ENCODE data around the gene CARD19.
"Not testable (repeated sequence)": the region's sequence is repeated elsewhere in the genome, so short reads cannot be mapped to it uniquely, and the experiment has no call there.

Gene CARD19

DNA sequence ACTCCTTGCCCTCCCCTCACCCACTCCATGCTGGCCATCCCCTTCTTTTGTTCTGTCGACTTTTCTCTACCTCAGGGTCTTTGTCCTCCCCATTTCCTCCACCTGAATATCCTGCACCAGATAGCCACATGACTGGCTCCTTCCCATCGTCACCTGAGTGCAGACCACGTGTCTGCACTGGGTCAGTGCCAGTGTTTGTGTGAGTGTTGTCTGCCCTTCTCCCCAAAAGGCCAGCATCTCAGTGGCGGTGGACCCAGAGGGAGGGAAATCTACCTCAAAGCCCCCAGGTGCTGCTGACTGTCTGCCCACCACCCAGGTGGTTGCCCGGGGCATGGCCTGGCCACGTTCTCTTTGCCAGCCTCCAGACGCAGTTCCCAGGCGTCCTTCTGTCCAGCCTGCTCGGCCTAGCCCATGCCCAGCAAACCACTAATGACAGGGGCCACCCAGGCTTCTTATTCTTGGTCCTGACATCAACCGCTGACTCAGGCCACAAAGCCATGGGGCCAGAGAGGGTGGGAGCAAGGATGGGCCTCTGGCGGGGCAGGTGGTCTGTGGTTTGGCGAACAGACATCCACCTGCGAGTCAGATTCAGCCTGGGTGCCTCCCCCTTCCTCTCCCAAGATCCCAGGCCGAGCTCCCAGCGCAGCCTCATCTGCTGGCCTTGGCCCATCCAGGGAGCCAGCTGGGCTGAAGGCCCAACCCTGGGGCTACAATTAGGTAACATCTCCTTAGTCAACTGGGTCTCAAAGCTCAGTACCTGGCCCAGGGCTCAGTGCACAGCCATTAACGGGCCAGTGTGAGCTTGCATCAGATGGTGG lies 43.6 kb downstream of the CARD19 start:
- Histone ChIP-seq H3K9ac (ENCODE audit: low read depth, low read length) (no peak overlapping the region), H3K4me1 (ENCODE audit: control insufficient read depth, insufficient read depth, low read length) (no peaks in the 10 kb centered on the region)

DNA sequence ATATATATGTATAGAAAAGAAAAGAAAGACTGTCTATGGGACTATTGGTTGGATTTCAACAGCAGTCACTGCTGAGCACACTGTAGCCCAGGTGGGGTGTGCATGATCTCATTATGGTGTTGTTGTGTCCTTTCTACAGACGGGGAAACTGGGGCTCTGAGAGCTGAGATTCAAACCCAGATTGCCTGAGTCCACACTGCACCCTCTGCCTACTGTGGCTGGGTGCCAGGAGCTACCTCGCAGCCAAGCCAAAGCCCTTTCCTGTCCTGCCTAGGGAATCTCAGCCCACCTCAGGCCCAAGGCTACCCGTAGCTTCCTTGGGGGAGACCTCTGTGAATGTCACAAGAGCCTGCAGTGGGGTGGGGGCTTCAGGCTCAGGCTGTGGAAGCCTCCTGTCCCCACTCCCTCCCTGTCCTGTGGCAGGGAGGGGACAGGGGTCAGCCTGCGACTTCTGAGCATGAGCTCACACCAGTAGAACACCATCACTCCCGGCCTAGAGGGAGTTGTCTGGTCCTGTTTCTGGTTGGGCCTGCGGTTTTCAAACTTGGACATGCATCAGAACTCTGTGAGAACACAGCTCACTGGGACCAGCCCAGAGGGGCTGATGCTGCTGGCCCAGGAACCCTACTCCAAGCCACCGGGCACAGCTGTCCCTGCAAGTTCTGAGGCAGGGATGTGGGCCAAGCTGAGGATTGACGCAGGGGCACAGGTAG lies 45.9 kb downstream of the CARD19 start:
- H3K9ac ChIP-seq (ENCODE audit: low read depth, low read length) = no peak overlapping the region
- no peak overlapping the region for H3K4me3 ChIP-seq (ENCODE audit: low read depth, low read length)
- no peaks in the 10 kb centered on the region for H3K9me3 ChIP-seq (ENCODE audit: control insufficient read depth, insufficient read depth, low read length)
- H3K27me3 ChIP-seq (ENCODE audit: control insufficient read depth, insufficient read depth, low read length) = no peaks in the 10 kb centered on the region
- H3K36me3 ChIP-seq (ENCODE audit: control insufficient read depth, insufficient read depth, low read length) = peaks cover 4% of the 10 kb centered on the region
- H3K4me1 ChIP-seq (ENCODE audit: control insufficient read depth, insufficient read depth, low read length) = no peaks in the 10 kb centered on the region

More for the DNA sequence above, 43.6 kb downstream of the CARD19 start:
- Histone ChIP-seq H3K36me3 (ENCODE audit: control insufficient read depth, insufficient read depth, low read length) (peaks cover 4% of the 10 kb centered on the region), H3K9me3 (ENCODE audit: control insufficient read depth, insufficient read depth, low read length) (no peaks in the 10 kb centered on the region), H3K4me3 (ENCODE audit: low read depth, low read length) (no peak overlapping the region), H3K27me3 (ENCODE audit: control insufficient read depth, insufficient read depth, low read length) (peaks cover 7% of the 10 kb centered on the region)

DNA sequence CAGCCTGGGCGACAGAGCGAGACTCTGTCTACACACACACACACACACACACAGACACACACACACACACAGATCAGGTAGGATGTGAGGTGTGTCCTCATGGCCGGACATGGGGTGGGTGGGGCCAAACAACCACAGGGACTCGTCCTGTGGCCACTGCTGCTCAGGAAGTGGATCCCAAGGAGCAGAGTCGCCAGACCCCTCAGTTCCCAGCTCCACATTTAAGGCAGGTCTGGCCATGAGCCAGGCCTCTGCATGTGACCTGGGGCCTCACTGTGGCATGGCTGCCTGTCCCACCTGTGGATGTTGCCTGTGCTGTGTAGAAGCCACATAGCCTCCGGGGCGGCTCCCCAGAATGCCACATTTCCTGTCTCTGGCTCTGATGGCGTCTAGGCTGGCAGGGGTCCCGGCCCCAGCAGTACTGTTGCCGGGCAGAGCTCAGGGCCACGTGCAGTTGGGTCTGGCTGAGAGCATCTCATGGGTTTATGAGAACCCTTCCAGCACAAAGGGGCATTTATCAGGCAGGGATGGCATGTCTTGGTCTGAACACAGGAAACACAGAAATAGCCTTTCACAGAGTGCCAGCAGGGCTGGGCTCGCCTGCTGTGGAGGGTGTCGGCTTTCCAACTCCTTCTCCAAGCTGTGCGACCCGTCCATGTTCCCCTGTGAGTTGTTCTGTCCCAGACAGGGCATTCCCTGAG lies 48.0 kb downstream of the CARD19 start:
- no peaks in the 10 kb centered on the region for H3K9me3 ChIP-seq (ENCODE audit: control insufficient read depth, insufficient read depth, low read length)
- H3K4me3 ChIP-seq (ENCODE audit: low read depth, low read length) = no peak overlapping the region
- no peaks in the 10 kb centered on the region for H3K36me3 ChIP-seq (ENCODE audit: control insufficient read depth, insufficient read depth, low read length)
- H3K9ac ChIP-seq (ENCODE audit: low read depth, low read length) = no peak overlapping the region
- no peaks in the 10 kb centered on the region for H3K27me3 ChIP-seq (ENCODE audit: control insufficient read depth, insufficient read depth, low read length)
- H3K4me1 ChIP-seq (ENCODE audit: control insufficient read depth, insufficient read depth, low read length) = no peaks in the 10 kb centered on the region

DNA sequence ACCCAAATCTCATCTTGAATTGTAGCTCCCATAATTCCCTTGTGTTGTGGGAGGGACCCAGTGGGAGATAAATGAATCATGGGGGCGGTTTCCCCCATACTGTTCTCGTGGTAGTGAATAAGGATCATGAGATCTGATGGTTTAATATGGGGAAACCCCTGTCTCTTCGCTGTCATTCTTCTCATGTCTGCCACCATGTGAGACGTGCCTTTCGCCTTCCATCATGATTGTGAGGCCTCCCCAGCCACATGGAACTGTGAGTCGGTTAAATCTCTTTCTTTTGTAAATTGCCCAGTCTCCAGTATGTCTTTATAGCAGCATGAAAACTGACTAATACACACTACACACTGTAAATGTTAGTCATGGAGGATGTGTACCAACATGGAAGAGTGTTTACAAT lies 50.7 kb downstream of the CARD19 start:
- H3K27me3 ChIP-seq (ENCODE audit: control insufficient read depth, insufficient read depth, low read length); H3K4me3 ChIP-seq (ENCODE audit: low read depth, low read length); H3K9me3 ChIP-seq (ENCODE audit: control insufficient read depth, insufficient read depth, low read length); H3K4me1 ChIP-seq (ENCODE audit: control insufficient read depth, insufficient read depth, low read length); H3K36me3 ChIP-seq (ENCODE audit: control insufficient read depth, insufficient read depth, low read length); H3K9ac ChIP-seq (ENCODE audit: low read depth, low read length): not testable (repeated sequence)

DNA sequence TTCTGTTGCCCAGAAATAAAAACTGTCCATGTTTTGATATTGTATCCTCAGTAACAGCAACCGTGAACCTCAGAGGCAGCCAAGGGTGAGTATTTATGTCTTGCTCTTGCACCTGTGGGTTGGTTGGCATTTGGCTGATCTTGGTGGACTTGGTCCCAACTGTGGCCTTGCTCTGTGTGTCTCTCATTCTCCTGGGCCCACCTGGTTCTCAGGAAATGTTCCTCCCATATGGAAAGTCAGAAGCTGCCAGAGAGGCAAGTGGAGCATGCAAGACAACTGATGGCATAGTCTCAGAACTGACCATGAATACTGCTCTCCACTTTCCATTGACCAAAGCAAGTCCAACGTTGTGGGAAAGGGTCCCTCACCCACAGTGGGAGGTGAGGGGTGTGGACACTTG lies 51.6 kb downstream of the CARD19 start:
- Histone ChIP-seq H3K4me3 (ENCODE audit: low read depth, low read length) (no peak overlapping the region), H3K9ac (ENCODE audit: low read depth, low read length) (no peak overlapping the region), H3K4me1 (ENCODE audit: control insufficient read depth, insufficient read depth, low read length) (no peaks in the 10 kb centered on the region), H3K27me3 (ENCODE audit: control insufficient read depth, insufficient read depth, low read length) (no peaks in the 10 kb centered on the region), H3K36me3 (ENCODE audit: control insufficient read depth, insufficient read depth, low read length) (no peaks in the 10 kb centered on the region), H3K9me3 (ENCODE audit: control insufficient read depth, insufficient read depth, low read length) (no peaks in the 10 kb centered on the region)

DNA sequence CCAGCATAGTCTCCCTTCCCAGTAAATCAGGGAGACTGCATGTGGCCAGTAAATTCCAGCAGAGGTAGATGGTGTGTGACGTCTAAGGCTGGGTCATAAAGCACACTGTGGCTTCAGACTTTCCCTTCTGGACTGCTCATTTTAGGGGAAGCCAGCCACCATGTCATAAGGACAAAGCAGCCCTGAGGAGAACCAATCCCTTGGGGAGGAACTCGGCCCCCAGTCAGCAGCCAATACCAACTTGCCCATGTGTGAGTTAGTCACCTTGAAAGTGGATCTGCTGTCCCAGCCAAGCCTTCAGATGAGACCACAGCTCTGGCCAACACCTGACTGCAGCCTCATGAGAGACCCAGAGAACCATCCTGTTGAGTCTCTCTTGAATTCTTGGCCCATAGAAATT lies 52.7 kb downstream of the CARD19 start:
- Histone ChIP-seq H3K36me3 (ENCODE audit: control insufficient read depth, insufficient read depth, low read length) (no peaks in the 10 kb centered on the region), H3K9me3 (ENCODE audit: control insufficient read depth, insufficient read depth, low read length) (no peaks in the 10 kb centered on the region), H3K4me3 (ENCODE audit: low read depth, low read length) (no peak overlapping the region), H3K4me1 (ENCODE audit: control insufficient read depth, insufficient read depth, low read length) (no peaks in the 10 kb centered on the region), H3K27me3 (ENCODE audit: control insufficient read depth, insufficient read depth, low read length) (no peaks in the 10 kb centered on the region), H3K9ac (ENCODE audit: low read depth, low read length) (no peak overlapping the region)

DNA sequence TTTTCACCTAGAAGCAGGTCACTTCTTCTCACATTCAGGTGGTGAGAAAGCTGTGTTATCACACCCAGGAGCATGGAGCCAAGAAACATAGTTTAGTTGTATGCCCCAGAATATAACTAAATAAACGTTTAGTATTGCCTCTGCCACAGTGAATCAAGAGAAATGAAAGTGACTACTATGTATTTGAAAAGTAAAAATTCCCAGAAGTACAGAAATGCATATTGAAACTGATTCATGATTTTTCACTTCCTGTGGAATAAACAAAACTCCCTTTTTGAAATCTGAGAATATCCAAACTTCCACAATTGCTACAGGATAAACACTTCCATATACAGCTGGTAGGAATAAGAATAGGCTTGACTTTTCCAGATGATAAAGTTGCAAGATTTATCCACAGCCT lies 53.3 kb downstream of the CARD19 start:
- H3K36me3 ChIP-seq (ENCODE audit: control insufficient read depth, insufficient read depth, low read length) = no peaks in the 10 kb centered on the region
- no peaks in the 10 kb centered on the region for H3K4me1 ChIP-seq (ENCODE audit: control insufficient read depth, insufficient read depth, low read length)
- H3K9ac ChIP-seq (ENCODE audit: low read depth, low read length) = no peak overlapping the region
- H3K9me3 ChIP-seq (ENCODE audit: control insufficient read depth, insufficient read depth, low read length) = no peaks in the 10 kb centered on the region
- H3K4me3 ChIP-seq (ENCODE audit: low read depth, low read length) = no peak overlapping the region
- H3K27me3 ChIP-seq (ENCODE audit: control insufficient read depth, insufficient read depth, low read length) = no peaks in the 10 kb centered on the region

DNA sequence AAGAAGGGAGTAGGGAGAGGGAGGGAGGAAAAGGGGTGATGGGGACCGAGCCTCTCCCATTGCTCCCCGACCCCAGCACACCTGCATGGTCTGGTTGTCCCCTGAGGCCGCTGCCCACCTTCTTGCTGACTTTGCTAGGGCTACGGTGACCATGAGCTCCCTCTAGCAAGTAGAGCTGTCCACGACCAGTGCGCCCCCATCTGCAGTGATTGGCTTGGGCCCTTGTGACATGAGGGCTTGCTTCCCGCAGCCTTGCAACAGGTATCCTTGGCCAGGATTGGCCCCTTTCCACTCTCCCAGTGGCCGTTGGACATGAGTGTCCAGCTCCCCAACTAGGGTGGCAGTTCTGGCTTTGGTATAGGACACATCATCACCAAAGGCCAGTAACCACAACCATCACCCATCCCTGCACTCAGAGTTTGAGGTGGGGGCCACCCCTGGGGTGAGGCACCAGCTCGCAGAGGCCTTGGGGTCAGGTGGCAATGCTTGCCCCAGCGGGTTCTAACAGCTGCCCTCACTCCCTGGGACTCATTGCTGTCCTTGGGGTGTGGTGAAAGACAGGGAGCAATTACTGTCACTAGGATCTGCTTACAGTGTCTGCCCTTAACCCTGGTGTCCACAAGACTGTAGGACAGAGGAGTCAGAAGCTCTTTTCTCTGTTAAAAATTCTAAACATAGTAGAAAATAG lies 55.2 kb downstream of the CARD19 start:
- no peaks in the 10 kb centered on the region for H3K36me3 ChIP-seq (ENCODE audit: control insufficient read depth, insufficient read depth, low read length)
- no peak overlapping the region for H3K9ac ChIP-seq (ENCODE audit: low read depth, low read length)
- no peak overlapping the region for H3K4me3 ChIP-seq (ENCODE audit: low read depth, low read length)
- no peaks in the 10 kb centered on the region for H3K4me1 ChIP-seq (ENCODE audit: control insufficient read depth, insufficient read depth, low read length)
- H3K27me3 ChIP-seq (ENCODE audit: control insufficient read depth, insufficient read depth, low read length) = no peaks in the 10 kb centered on the region
- no peaks in the 10 kb centered on the region for H3K9me3 ChIP-seq (ENCODE audit: control insufficient read depth, insufficient read depth, low read length)

DNA sequence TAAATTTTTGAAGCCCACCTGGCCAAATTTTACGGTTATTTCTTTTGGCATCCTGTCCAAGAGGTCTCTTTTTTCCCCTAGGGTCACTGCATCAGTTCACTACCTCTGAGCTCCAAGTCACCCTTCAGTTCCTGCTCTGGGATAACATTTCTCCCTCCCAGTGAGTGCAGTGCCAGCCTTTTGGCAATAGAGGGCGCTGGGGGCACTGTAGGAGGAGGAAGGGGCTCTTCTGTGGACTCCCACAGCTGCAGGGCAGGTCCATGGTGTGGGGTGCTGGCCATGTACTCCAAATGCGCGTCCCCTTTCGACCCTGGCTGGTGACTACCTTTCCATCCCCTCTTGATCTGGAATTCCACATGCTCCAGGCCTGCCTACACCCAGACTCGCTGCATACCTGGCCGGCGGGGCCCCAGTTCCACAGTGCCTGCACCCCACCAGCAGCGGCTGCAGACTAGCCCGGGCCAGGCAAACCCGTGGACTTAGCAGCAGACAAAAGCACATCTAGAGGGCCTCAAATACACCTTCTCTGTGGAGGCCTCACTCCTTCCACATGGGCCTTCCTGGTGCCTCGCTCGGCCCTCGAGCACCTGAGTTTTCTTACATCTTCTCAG lies 58.4 kb downstream of the CARD19 start:
- Histone ChIP-seq H3K27me3 (ENCODE audit: control insufficient read depth, insufficient read depth, low read length) (no peaks in the 10 kb centered on the region), H3K4me3 (ENCODE audit: low read depth, low read length) (no peak overlapping the region), H3K4me1 (ENCODE audit: control insufficient read depth, insufficient read depth, low read length) (no peaks in the 10 kb centered on the region), H3K9ac (ENCODE audit: low read depth, low read length) (no peak overlapping the region), H3K9me3 (ENCODE audit: control insufficient read depth, insufficient read depth, low read length) (no peaks in the 10 kb centered on the region), H3K36me3 (ENCODE audit: control insufficient read depth, insufficient read depth, low read length) (no peaks in the 10 kb centered on the region)

DNA sequence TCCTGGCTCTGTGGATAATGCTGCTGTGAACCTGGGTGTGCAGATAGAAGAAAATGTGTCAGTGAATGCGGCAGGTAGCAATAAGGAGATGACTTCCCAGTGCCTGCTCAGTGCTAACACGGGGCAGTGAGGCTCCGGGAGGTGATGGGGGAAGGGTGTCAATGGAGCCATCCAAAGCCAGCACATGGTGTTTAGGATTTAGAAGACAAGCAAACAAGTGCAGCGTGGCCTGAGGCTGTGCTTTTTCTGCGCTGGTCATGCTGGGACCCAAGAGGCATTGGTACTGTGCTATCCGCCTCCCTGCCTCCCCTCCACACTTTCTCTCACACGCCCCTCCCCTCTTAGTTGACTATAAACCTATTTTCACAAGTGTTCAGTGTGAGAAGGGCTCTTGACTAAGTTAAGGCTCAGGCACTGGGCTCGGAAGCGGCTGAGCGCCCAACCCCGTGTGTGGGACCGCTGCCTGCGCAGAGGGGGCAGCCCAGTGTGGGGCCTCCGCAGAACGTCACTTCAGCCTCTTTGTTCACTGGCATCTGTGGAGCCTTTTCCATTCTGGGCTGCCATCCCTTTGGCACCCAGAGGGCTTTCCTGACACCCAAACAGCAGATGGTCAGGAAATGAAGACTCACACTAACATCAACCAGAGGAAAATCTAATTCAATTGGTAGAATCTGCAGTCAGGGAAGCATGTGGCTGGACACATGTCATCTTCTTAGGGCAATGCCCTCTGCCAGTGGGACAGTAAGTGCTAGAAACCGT lies 59.9 kb downstream of the CARD19 start:
- H3K9me3 ChIP-seq (ENCODE audit: control insufficient read depth, insufficient read depth, low read length) = no peaks in the 10 kb centered on the region
- no peaks in the 10 kb centered on the region for H3K27me3 ChIP-seq (ENCODE audit: control insufficient read depth, insufficient read depth, low read length)
- no peak overlapping the region for H3K4me3 ChIP-seq (ENCODE audit: low read depth, low read length)
- H3K36me3 ChIP-seq (ENCODE audit: control insufficient read depth, insufficient read depth, low read length) = no peaks in the 10 kb centered on the region
- H3K4me1 ChIP-seq (ENCODE audit: control insufficient read depth, insufficient read depth, low read length) = peaks cover 2% of the 10 kb centered on the region
- no peak overlapping the region for H3K9ac ChIP-seq (ENCODE audit: low read depth, low read length)

Data from iPS-15b (cell line).